Astrocyte (in vitro differentiated cells and primary cell): Measurements from ENCODE around the gene CACNA2D1. TPM values are rescaled to one million over a fixed set of nuclear protein-coding genes. Genes with fewer than 3 reads are reported as not detected.

Experiments used
- DNase-seq: peaks from one replicate; pipeline ENCODE4 v3.0.0-alpha.2; 2010; ENCODE audit warnings: low read depth
- FAIRE-seq: peaks from 2 replicates; lab custom pipeline; 2011; peaks lifted over from hg19 to GRCh38; lab: Jason Lieb, UNC
- H2AFZ ChIP-seq: 2 replicates; pipeline ENCODE4 v1.6.0; 2012; ENCODE audit warnings: low read depth, low read length, inconsistent platforms
- H3K27ac ChIP-seq: 2 replicates; pipeline ENCODE4 v1.5.1; 2011; ENCODE audit warnings: low read depth, low read length, inconsistent platforms
- H3K27me3 ChIP-seq: 2 replicates; pipeline ENCODE4 v1.6.0; 2011; ENCODE audit warnings: low read length, inconsistent platforms; ENCODE audit not compliant: insufficient read depth
- H3K36me3 ChIP-seq: 2 replicates; pipeline ENCODE4 v1.5.1; 2011; ENCODE audit warnings: low read length, inconsistent platforms; ENCODE audit not compliant: insufficient read depth
- H3K4me1 ChIP-seq: 2 replicates; pipeline ENCODE4 v1.5.1; 2011; ENCODE audit warnings: low read length, inconsistent platforms; ENCODE audit not compliant: insufficient read depth
- H3K4me2 ChIP-seq: 2 replicates; pipeline ENCODE4 v1.6.0; 2012; ENCODE audit warnings: low read length, inconsistent platforms
- H3K4me3 ChIP-seq: 2 replicates; pipeline ENCODE4 v1.5.1; 2011; ENCODE audit warnings: low read depth, mild to moderate bottlenecking, low read length, inconsistent platforms; ENCODE audit not compliant: insufficient read depth
- H3K79me2 ChIP-seq: 2 replicates; pipeline ENCODE4 v1.6.0; 2012; ENCODE audit warnings: mild to moderate bottlenecking, low read length, inconsistent platforms; ENCODE audit not compliant: insufficient read depth
- H3K9ac ChIP-seq: 2 replicates; pipeline ENCODE4 v1.6.0; 2012; ENCODE audit warnings: mild to moderate bottlenecking, low read length, inconsistent platforms
- H3K9me3 ChIP-seq: 2 replicates; pipeline ENCODE4 v1.5.1; 2012; ENCODE audit warnings: low read depth, mild to moderate bottlenecking, low read length, inconsistent platforms; ENCODE audit not compliant: insufficient read depth
- H4K20me1 ChIP-seq: 2 replicates; pipeline ENCODE4 v1.6.0; 2012; ENCODE audit warnings: low read length, inconsistent platforms; ENCODE audit not compliant: insufficient read depth
- H3K27ac Mint-ChIP-seq: one replicate; pipeline ENCODE4 v1.8.0; 2021; ENCODE audit warnings: mild to moderate bottlenecking, mixed read lengths; ENCODE audit not compliant: unreplicated experiment
- H3K27me3 Mint-ChIP-seq: one replicate; pipeline ENCODE4 v1.8.0; 2021; ENCODE audit warnings: low read depth, mixed read lengths; ENCODE audit not compliant: unreplicated experiment
- H3K36me3 Mint-ChIP-seq: one replicate; pipeline ENCODE4 v1.8.0; 2021; ENCODE audit warnings: low read depth, mixed read lengths; ENCODE audit not compliant: unreplicated experiment
- H3K4me1 Mint-ChIP-seq: one replicate; pipeline ENCODE4 v1.8.0; 2021; ENCODE audit warnings: low read depth, mixed read lengths; ENCODE audit not compliant: unreplicated experiment
- H3K4me3 Mint-ChIP-seq: one replicate; pipeline ENCODE4 v1.8.0; 2021; ENCODE audit warnings: mild to moderate bottlenecking, moderate library complexity, mixed read lengths; ENCODE audit not compliant: unreplicated experiment
- H3K9me3 Mint-ChIP-seq: one replicate; pipeline ENCODE4 v1.8.0; 2021; ENCODE audit warnings: mild to moderate bottlenecking, mixed read lengths; ENCODE audit not compliant: unreplicated experiment
- EZH2 ChIP-seq: IDR thresholded peaks from 2 replicates; pipeline ENCODE4 v1.6.1; 2012; ENCODE audit warnings: mild to moderate bottlenecking, low read length, inconsistent platforms; ENCODE audit not compliant: insufficient read depth
- total RNA-seq: library from RNA; stranded (reverse); gene quantifications from 2 replicates; pipeline ENCODE4 v1.2.1, GENCODE V29; 2021
- TF ChIP-seq, protein P1 (sequence below): IDR thresholded peaks from 2 replicates; pipeline ENCODE4 v1.5.1; 2011; ENCODE audit warnings: low read depth, mild to moderate bottlenecking, inconsistent platforms, low read length, moderate library complexity; ENCODE audit not compliant: insufficient read depth

The CACNA2D1 gene
- total RNA-seq, 1 donor from 2014 or later = 53.4 TPM

DNA sequence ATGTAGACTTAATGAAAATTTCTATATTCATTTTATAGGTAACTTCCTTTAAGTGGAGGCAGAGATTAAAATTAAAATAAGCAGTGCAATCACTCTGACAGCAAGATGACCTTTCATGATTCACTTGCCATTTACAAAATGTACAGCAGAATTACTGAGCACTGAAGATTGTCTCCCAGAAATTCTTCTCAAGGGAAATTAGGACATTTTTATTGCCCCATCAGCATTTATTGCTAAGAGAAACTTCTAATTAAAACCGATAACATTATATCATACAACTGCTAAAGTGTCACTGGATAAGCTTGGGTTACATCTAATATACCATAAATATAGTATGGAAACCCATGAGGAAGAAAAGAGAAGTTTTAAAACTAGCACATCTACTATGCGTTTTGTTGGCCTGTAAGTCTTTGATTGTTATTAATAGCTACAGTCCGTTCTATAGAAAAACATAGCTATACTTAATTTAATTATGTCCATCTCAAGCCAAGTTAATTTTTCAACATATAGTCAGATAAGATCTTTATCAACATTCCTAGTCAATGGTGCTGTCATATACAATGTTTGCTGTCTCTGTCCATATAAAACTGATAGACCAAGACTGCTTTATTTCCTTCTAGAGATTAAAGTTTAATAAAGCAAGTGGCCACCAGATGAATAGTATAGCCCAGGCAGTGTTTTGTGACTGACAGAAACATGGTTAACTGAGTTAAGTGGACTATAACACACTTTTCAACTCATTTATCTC lies 456.7 kb downstream of the CACNA2D1 start:
- H3K27ac Mint-ChIP-seq = no peak overlapping the region
- H3K9ac ChIP-seq = no peak overlapping the region
- no peaks in the 10 kb centered on the region for H3K27me3 Mint-ChIP-seq
- H3K4me2 ChIP-seq = no peak overlapping the region
- no peak overlapping the region for H2AFZ ChIP-seq
- TF ChIP-seq EZH2 = no peak
- TF ChIP-seq, protein P1, sequence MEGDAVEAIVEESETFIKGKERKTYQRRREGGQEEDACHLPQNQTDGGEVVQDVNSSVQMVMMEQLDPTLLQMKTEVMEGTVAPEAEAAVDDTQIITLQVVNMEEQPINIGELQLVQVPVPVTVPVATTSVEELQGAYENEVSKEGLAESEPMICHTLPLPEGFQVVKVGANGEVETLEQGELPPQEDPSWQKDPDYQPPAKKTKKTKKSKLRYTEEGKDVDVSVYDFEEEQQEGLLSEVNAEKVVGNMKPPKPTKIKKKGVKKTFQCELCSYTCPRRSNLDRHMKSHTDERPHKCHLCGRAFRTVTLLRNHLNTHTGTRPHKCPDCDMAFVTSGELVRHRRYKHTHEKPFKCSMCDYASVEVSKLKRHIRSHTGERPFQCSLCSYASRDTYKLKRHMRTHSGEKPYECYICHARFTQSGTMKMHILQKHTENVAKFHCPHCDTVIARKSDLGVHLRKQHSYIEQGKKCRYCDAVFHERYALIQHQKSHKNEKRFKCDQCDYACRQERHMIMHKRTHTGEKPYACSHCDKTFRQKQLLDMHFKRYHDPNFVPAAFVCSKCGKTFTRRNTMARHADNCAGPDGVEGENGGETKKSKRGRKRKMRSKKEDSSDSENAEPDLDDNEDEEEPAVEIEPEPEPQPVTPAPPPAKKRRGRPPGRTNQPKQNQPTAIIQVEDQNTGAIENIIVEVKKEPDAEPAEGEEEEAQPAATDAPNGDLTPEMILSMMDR = no peak
- H3K9me3 Mint-ChIP-seq = no peaks in the 10 kb centered on the region
- no peak overlapping the region for H3K4me3 ChIP-seq
- H3K79me2 ChIP-seq = no peaks in the 10 kb centered on the region
- DNase-seq (no peak), FAIRE-seq (no peak)
- H3K9me3 ChIP-seq = no peaks in the 10 kb centered on the region
- no peaks in the 10 kb centered on the region for H4K20me1 ChIP-seq
- H3K27me3 ChIP-seq = no peaks in the 10 kb centered on the region
- no peaks in the 10 kb centered on the region for H3K4me1 ChIP-seq
- H3K4me3 Mint-ChIP-seq = no peak overlapping the region
- H3K27ac ChIP-seq = no peak overlapping the region
- H3K36me3 ChIP-seq = peaks cover 12% of the 10 kb centered on the region
- no peaks in the 10 kb centered on the region for H3K4me1 Mint-ChIP-seq
- peaks cover 3% of the 10 kb centered on the region for H3K36me3 Mint-ChIP-seq

DNA sequence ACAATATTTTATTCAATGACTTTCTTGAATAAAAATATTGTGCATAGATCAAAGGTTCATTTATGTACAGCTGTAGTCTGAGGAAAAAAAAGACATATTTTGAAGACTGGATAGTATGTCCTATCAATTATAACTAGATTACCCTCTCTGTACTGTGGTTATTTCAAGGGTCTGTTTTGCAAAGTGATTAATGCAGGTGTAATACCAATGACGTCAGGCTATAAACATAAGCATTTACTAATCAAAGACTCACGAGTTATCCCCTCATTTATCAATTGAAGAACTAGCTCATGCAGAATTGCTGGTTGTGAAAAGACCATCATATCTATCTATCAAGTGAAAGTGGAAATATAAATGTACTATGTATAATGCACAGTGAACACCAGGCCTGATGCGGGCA lies 460.2 kb downstream of the CACNA2D1 start:
- H3K9ac ChIP-seq = no peak overlapping the region
- H3K36me3 Mint-ChIP-seq = peaks cover 5% of the 10 kb centered on the region

More for the DNA sequence above, 460.2 kb downstream of the CACNA2D1 start:
- FAIRE-seq (no peak), DNase-seq (no peak)
- TF ChIP-seq EZH2 = no peak
- TF ChIP-seq, protein P1 = no peak
- Histone ChIP-seq H3K36me3 (peaks cover 3% of the 10 kb centered on the region), H3K27ac (no peak overlapping the region), H3K79me2 (no peaks in the 10 kb centered on the region), H3K27me3 (no peaks in the 10 kb centered on the region), H3K9me3 (no peaks in the 10 kb centered on the region), H4K20me1 (no peaks in the 10 kb centered on the region), H2AFZ (no peak overlapping the region), H3K4me3 (no peak overlapping the region), H3K4me1 (no peaks in the 10 kb centered on the region), H3K4me2 (no peak overlapping the region)
- no peaks in the 10 kb centered on the region for H3K4me1 Mint-ChIP-seq
- H3K27ac Mint-ChIP-seq = no peak overlapping the region
- H3K4me3 Mint-ChIP-seq = no peak overlapping the region
- H3K9me3 Mint-ChIP-seq = no peaks in the 10 kb centered on the region
- H3K27me3 Mint-ChIP-seq = no peaks in the 10 kb centered on the region
